HTR-8/SVneo (cell line): ENCODE measurements around the gene AFDN.

Experiments
- DNase-seq: peaks from one replicate; pipeline ENCODE4 v3.0.0; 2011; ENCODE audit warnings: low spot score, mixed read lengths; ENCODE audit not compliant: insufficient read length
- FAIRE-seq: peaks from 2 replicates; lab custom pipeline; 2011; peaks lifted over from hg19 to GRCh38; lab: Jason Lieb, UNC

Gene AFDN

DNA sequence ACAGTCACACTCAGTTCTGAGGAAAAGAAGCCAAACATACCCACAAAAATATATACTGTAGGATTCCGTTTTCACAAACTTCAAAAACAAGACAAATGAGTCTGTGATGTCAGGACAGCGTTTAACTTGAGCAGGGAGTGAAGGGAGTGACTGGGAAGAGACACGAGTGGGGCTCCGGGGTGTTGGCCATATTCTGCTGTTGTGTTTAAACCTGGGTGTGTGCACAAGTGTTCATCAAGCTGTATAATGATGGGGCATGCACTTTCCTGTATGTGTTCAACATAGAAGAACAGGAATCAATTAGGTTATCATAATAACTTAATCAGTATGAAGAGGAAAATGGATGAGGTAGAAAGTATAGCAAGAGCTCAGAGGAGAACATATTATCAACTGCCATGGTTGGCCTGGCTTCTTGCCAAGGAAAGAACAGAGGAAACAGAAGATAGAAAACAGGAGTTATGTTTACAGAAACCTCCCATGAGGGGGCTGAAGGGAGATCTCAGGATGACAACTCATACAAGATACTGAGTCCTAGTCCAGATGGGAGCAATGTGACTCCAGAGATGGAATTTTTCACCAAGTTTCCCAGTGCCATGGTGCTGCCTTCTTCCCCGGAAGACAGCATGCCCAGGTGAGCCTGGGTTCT lies 15.1 kb upstream of the AFDN start:
- no peak for DNase-seq
- FAIRE-seq, result peak; percentile 33

DNA sequence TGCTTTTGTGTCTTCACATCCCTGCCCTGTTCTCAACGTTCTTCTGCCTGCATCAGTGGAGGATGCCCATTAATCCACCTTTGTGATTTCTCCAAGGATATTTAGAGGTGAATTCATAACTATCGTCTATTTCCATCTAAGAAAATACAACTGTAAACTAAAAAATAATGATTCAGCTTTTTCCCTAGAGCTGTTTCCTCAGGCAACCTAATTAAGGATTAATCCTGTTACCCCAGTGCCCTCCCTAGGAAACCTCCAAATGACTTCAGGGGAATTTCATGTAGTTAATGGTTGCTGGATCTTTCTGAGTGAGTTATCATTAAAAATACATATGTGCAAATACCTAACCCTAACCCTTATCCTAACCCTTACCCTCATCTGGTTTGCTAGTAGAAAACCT lies 14.6 kb upstream of the AFDN start:
- FAIRE-seq (no peak), DNase-seq (no peak)

DNA sequence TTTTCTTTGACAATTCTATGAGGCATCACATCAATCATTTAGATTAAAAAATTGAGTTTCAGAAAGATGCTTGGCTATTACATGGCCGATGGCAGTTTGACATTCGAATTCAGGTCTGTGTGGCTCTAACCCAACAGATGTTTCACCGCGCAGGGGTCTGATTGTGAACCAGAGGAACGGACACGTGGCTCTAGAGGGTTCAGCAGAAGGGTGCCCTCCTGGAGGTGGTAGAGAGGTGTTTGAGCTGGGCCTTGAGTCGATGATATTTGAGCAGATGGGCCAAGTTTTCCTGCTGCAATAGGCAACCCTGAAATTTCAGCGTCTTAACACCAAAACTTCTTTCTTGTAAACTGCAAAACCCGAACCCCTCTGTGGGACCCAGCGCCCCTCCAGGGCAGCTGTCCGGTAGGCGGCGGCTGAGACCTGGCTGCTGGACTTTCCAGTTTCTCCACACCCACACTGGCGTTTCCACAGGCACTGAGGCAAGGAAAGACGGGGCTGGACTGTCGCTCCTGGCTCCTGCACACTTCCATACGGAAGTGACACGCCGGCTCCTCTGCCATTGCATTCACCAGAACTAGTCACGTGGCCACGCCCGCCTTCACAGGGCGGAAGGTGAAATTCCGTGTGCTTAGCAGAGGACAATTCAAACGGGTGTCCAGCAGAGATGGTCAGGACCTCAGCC lies 11.3 kb upstream of the AFDN start:
- DNase-seq (no peak), FAIRE-seq (no peak)

DNA sequence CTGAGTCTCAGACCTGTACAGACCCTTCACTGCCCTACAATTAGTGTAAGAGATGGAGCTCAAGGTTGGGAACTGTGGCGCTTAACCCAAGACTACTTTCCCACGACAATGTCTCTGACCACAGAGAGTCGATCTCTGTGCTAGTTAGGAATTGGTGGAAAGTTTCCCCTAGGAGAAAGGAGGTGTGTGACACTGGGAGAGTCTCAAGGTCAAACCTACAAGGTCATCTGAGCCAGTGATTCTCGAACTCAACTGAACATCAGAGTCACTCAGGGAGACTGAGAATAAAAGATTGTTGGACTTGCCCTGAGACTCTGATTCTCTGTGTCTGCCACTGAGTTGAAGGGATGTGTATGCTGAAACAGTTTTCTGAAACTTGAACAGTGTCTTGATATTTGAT lies 9.7 kb upstream of the AFDN start:
- DNase-seq (no peak), FAIRE-seq (no peak)

DNA sequence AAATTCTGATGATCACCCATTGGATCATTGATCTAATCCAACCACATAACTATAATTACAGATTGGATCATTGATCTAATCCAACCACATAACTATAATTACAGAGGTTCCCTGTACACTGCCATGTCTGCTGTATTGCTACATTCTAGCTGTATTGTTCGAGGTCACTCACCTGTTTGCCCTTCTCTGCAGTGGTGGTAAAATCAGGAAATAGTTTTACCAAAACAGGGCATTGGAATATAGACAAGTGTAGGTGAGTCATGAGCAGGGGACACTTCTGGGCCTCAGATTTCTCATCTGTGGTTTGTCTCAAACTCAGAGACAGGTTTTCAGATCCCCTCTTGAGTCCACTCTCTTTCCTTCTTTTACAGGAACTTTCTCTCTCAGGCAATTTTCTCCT lies 9.0 kb upstream of the AFDN start:
- FAIRE-seq (no peak), DNase-seq (no peak)

DNA sequence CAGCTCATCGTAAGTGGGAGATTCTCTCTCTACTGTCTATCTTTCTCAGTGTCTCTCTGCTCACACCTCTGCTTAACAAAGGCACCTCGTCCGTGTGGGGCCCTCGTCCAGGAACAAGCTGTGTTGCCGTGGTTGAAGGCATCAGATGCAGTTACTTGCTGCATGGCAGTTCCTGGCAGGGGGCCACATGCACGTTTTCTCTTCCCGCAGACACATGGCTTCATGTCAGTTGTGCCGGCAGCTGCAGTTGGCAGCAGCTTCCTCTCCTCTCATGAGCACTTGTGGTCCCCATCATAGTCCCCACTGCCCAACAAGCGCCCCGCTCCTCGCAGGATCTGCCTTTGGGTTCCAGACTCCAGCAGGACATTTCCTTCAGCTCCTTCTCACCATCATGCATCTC lies 7.1 kb upstream of the AFDN start:
- FAIRE-seq, result no peak

DNA sequence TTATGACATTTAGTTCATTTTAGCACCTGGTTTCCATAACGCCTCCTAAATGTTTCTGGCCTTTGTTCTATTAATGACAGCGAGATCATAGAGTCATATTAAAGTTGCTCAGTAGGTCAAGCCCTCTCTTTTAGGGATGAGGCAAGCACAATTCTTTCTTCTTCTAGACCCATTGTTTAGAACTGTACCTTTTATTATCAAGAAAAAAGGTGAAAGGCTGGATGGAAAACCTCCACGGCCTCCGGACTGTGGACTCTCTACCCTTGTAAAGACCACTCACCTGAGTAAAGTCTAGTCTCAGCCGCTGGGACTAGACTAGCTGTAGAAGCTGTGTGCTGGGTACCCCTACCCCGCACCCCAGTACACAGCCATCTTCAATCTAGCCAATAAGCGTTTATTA lies 6.0 kb upstream of the AFDN start:
- FAIRE-seq (no peak), DNase-seq (no peak)

More for the DNA sequence above, 7.1 kb upstream of the AFDN start:
- no peak for DNase-seq

DNA sequence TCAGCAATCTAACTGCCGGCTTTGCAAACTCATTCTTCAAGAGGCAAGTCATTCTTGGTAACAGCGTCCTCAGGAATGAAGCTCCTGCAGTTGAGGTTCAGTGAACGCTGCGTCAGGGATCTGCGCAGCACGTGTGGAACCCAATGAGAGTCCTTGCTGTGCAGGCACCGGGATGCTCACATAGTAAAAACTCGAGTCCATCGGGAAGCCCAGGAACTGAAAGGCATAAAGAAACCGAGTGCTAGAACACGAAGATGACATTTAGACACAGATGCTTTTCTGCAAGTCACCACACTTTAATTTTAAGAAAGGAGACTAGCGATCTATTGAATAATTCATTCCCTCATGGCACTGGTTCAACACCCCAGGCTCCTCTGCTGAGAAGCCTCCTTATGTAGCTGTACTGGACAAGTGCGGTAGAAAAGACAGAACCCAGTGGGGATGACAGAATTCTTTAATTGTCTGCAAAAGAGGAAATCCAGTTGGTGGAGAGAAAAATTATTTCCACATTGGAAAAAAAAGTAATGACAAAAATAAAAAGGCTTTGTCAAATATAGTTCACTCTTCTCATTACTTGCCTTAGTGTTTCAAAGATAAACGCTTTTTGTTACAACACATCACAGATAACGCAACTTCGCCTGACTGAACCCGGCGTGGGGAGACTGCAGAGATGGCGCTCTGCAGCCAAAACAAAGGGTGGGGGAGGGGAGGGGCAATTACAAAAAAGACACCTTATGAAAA lies 1.9 kb upstream of the AFDN start:
- FAIRE-seq (no peak), DNase-seq (no peak)

DNA sequence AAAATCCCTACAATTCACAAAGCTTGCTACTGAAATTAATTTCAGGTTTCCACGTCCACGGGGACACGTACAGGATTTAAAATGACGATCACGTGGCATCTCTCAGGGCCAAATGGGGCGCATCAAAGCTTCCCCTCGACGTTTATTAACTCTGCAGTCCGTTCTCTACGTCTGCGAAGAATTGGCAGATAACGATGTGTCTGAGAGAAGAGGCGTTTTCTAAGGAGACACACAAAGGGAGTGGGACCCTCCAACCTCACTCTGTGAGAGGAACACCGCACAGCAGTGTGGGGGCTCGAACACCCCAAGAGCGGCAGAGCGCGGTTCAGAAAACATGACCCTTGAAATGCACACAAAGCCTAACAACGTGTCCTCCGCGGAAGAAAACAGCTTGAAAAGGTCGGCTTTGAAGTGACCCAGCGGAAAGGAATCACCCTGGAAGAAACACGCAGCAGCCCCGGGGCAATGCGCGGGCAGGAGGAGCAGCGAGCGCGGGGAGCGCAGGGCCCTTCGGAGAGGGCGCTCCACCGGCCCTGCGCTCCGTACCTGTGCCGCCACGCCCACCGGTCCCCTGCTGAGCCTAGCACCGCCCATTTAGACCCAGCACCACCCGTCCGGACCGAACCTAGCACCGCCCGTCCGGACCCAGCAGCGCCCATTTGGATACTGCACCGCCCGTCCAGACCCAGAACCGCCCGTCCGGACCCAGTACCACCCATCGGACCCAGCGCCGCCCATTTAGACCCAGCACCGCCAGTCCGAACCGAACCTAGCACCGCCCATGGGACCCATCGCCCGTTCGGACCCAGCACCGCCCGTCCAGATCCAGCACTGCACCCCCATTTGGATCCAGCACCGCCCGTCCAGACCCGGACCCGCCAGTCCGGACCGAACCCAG lies 1.1 kb upstream of the AFDN start:
- FAIRE-seq (no peak), DNase-seq (peak; percentile 22)

DNA sequence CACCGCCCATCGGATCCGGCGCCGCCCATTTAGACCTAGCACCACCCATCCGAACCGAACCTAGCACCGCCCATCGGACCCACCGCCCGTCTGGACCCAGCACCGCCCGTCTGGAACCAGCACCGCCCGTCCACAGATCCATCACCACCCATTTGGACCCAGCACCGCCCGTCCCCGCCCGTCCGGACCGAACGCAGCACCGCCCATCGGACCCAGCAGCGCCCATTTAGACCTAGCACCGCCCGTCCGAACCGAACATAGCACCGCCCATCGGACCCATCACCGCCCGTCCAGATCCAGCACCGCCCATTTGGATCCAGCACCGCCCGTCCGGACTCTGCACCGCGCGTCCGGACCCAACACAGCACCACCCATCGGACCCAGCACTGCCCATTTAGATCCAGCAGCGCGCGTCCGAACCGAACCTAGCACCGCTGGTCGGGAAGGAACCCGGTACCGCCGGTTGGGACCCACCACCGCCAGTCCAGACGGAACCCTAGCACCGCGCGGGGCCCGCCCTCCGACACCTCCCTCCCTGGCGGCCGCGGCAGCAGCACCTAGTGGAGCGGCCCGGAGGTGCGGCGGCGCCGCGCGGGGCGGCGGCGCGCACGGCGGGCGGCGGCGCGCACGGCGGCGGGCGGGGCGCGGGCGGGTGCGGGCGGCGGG lies 348 bp upstream of the AFDN start:
- DNase-seq (peak; percentile 45), FAIRE-seq (no peak)

DNA sequence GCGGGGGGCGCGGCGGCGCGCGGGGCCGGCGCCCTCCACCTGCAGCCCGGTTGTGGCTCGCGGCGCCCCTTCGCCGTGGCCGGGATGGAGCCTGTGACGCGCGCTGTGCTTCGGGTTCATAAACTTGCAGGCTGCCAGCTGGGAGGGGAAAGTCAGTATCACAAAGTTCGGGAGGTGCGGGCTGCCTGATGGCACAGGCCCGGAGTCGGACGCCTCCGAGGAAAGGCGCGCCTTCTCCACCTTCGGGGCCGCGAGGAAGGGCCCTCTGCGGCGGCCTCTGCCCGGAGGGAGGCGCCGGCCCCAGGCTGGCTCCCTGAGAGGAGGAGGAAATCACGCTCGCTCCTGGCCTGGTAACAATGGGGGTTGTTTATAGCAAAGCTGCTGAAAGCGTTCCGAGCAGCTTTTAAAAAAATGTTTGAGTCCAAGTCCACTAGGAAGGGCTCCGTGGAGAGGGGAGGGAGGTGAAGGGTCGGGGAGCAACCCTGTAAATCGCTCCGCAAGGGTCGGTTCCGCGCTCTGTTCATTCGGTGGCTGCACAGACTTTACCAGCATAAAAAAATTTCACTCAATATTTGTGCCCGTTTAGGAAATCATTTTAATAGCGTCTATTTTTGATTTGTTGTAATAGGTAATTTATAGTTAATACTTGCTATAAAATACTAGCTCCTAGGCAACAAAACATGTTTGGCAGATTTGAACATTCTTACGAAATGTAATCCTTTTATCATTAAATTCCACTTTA lies 1.0 kb downstream of the AFDN start:
- no peak for FAIRE-seq
- DNase-seq, result peak; percentile 24

DNA sequence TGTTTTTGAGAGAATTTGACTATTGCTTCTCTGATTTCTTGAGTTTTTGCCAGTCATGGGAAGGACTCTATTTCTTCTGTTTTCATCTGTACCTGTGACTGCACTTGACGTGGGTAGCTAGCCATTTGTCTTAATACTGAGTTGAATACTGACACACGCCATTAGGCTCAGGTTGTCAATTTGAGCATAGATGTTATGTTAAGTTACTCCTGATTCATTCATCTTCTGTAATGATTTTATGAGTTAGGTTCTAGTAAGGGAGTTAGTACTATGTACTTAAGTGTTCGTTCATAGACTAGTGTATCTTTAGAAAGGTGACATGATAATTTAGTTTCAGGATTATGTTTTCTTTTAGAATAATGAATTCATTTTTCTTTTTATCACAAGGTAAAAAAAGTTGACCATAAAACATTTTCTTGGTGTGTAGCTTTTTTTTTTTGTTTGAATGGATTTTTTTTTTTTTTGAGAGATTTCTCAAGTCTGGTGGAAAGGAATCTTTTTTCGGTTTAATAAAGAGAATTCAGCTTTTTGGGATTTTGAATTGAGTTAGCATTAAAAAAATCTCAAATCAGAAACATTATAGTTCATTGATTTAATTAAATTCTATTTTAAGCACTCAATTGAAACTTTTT lies 1.7 kb downstream of the AFDN start:
- no peak for DNase-seq
- no peak for FAIRE-seq

DNA sequence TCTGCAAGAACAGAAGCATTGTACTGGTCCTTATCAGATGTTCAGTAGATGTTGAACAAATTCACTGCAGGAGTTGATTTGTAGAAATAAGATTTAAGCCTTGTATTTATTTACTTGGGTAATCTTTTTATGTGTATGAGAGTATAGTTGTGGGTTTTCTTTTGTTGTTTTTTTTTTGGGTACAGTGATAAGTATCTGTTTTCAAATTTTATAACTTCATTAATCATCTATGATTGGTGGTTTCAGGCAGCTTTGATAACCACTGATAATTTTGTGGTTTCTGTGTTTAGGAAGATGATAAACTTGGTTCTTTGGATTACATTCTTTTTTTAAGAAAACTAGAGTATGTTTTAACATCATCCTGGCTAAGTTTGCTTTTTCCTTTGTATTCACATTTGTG lies 2.8 kb downstream of the AFDN start:
- DNase-seq, result no peak
- FAIRE-seq, result no peak

DNA sequence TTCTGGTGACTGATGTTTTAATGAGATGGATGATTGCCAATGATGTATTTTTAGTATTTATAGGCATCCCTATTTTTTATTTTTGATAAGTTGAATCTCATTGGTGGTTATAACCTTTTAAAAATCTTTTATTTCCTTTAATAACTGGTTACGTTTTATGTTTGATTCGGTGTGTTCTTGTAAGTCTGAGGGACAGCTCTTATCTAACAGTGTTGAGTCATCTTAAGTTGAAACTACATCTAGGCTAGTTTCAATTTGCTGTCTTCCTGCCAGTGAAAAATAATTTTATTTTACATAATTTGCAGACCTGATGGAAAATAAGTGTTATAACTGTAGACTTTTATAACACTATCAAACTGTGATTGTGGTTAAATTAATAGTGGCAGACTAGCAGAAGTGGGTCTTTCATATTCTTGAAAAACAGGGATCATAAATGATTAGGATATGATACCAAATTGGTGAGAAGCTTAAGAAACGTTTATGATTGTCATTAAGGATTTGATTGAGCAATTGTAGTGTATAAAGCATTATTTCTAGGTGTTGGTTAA lies 4.6 kb downstream of the AFDN start:
- DNase-seq (no peak), FAIRE-seq (no peak)

DNA sequence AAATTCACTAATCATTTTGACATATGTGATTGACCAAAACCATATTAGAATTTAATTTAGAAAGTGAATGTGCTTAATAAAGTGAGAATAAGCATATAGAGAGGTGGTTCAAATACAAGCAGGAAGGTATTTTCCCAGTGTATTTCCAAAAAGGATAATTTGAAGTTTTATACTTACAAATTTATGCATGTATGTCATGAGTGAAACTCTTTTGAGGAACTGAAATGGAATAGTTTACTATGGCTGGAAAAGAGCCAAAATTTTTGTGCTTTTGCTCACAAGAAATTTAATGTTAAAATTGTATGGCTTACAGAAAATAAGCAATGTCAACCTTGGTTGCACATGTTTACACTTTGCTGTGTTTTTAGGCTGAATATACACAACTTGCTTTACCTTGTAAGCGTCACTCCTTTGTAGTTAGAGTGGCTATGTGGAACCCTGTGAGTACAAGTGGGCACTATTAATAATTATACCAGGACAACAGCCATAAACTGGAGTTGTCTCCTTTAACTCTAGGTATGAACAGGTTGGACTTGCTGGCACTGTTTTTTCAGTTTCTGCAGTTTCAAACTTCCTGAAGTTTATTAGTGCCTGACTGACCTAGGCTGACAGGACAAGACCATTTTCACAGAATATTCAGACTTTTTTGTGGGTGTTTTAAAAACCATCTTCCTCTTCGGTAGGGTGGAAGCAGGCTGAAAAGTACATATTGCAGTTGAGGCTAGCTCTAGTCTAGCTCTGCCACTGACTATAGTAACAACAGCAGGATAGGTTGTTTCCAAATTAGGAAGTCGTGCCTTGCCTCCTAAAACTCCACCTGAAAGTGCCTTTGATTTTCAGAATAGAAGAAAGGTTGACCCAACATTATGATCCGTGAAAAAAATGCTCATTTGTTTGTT lies 6.0 kb downstream of the AFDN start:
- DNase-seq, result no peak
- FAIRE-seq, result no peak

DNA sequence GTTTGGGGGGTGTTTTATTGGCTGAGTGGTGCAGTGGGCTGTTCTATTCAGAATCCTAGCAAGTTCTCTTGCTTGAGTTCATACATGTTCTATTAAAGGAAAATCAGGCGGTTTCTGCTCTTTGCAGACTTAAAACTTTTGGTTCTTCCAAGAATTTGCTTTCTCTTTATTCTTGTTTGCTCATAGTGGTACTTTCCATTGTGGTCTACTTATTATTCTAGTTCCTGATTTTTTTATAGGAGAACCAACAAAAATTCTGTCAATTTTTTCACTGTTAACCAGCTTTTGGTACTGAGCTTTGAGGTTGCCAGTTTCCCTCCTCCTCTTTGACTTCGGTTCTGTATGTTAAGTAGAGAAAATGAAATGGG lies 6.7 kb downstream of the AFDN start:
- DNase-seq, result no peak
- no peak for FAIRE-seq

DNA sequence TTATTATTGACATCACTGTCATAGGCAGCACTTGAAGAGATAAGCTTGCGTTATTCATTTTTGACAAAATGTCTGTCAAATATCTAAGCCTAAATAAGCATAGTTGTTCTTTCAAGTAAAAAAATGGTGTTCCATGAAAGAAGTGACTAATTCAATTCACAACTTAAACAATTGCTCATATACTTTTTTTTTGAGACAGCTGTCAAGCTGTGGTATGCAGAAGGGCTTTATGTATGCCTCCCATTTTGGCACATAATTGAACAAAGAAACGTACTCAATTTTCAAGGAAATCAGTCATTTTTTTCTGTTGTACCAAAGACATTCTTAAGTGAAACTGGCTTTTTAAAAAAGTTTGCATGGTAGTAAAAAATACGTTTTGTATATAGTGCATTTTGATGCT lies 8.5 kb downstream of the AFDN start:
- no peak for DNase-seq

DNA sequence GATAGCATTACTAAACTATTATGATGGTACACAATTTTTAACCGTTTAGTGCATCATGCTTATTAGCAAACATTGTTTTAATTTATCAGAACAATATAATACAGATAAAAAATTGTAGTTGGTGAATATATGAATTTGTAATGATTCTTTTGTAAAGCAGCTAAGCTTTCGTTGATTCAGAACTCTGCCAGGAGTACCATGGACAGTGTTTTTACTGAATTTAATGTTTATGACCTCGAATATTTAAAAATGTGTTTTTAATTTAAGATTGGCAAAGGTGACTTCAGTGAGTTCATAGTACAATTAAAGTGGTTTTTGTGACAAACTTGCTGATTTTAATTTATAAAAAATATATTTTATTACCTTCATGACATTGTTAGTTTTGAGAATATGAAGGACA lies 10.0 kb downstream of the AFDN start:
- DNase-seq (no peak), FAIRE-seq (no peak)

More for the DNA sequence above, 8.5 kb downstream of the AFDN start:
- FAIRE-seq, result no peak
